Breast epithelium (tissue), 3 donors: ENCODE measurements around the gene PROZ.

Source experiments
- POLR2A ChIP-seq: fragments of 450-650 bp; IDR thresholded peaks from one replicate; pipeline ENCODE4 v1.6.1; 2016; ENCODE audit warnings: antibody characterized with exemption, mild to moderate bottlenecking, moderate library complexity
- POLR2AphosphoS5 ChIP-seq, 3 donors: sonication (generic); formaldehyde crosslinking; IDR thresholded peaks; one replicate each; pipeline ENCODE4 v1.6.1; 2017; ENCODE audit warnings: antibody characterized with exemption in 3 of 3
- TF ChIP-seq, protein P1 (sequence below), 3 donors: fragments of 450-650 bp; IDR thresholded peaks; one replicate each; pipeline ENCODE4 v1.5.1; 2016 to 2017; ENCODE audit warnings: antibody characterized with exemption in 3 of 3, mild to moderate bottlenecking in 3 of 3, moderate library complexity in 3 of 3

DNA sequence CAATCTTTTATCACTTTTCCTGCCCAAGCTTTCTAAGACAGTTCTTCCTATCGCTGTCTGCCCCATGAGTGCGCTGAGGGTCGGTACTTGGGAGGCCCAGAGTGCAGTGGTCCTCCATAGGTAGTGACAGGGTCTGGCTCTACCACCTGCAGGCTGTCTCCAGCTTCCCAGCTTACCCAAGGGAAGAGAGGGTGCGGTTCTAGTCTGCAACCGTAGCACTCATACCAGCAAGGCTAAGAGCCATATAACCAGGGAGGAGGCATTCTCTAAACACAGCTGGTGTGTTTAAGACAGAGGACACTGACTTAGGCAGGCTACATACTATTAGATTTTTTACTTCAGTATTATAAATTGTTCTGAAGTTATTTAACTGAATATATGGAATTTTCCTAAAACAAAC lies 8.2 kb downstream of the PROZ start:
- TF ChIP-seq, protein P1, sequence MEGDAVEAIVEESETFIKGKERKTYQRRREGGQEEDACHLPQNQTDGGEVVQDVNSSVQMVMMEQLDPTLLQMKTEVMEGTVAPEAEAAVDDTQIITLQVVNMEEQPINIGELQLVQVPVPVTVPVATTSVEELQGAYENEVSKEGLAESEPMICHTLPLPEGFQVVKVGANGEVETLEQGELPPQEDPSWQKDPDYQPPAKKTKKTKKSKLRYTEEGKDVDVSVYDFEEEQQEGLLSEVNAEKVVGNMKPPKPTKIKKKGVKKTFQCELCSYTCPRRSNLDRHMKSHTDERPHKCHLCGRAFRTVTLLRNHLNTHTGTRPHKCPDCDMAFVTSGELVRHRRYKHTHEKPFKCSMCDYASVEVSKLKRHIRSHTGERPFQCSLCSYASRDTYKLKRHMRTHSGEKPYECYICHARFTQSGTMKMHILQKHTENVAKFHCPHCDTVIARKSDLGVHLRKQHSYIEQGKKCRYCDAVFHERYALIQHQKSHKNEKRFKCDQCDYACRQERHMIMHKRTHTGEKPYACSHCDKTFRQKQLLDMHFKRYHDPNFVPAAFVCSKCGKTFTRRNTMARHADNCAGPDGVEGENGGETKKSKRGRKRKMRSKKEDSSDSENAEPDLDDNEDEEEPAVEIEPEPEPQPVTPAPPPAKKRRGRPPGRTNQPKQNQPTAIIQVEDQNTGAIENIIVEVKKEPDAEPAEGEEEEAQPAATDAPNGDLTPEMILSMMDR (IDR thresholded peaks at IDR 0.05) = no peak
- TF ChIP-seq POLR2A = no peak
- TF ChIP-seq POLR2AphosphoS5 (IDR thresholded peaks at IDR 0.05) = no peak
